ENCODE measurements around the gene WWC2.

DNA sequence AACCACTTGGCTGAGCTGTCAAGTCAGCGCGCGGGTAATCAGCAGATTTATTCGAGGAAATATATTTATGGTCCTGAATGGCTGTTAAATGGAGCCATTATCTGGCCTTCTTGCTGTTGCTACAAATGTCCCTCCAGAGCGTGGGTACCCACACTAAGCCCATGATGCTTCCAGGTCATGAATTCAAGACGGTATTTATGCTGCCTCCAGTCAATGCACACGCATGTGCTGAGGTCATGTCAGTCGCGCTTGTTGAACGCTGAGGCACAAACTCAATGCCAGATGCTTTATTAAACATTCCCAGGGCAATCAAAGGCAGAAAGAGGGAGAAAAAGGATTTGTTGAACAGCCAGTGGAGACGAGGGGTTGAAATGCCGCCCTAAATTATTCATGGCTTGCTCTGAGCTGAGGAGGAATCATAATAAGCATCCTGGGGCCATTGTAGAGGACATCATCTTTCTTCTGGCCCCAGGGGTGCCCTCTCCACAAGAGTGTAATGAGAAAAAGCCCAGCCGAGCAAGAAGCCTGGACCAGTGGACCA, 259.2 kb downstream of the WWC2 start:
- TF ChIP-seq ZNF274 (IDR thresholded peaks at IDR 0.05; ENCODE audit: low read depth, low read length) (no peak), YY1 (IDR thresholded peaks at IDR 0.05; ENCODE audit: insufficient read depth, insufficient read length) (no peak)
